ENCODE data around the gene WDR89.

GRCh38 chr14:63562405-63562804, 79.3 kb downstream of the WDR89 start:
- no peak for TF ChIP-seq ZNF331 (CRISPR knock-in tag; IDR thresholded peaks at IDR 0.05; ENCODE audit: low read depth)
- no peak for TF ChIP-seq CTCF (conservative IDR thresholded peaks at IDR 0.05; ENCODE audit: low read depth in 2 of 2)
- TF ChIP-seq JUNB (IDR thresholded peaks at IDR 0.05; ENCODE audit: unreplicated experiment) = no peak
- no peak for TF ChIP-seq REST (IDR thresholded peaks at IDR 0.05; ENCODE audit: unreplicated experiment)
- no peak for TF ChIP-seq ZNF114 (CRISPR knock-in tag; IDR thresholded peaks at IDR 0.05)
- no peak for TF ChIP-seq EZH2 (IDR thresholded peaks at IDR 0.05; ENCODE audit: low read depth, unreplicated experiment)
- TF ChIP-seq POLR2AphosphoS5 (IDR thresholded peaks at IDR 0.05; ENCODE audit: low read depth) = no peak
- no peak for TF ChIP-seq CREB1 (CRISPR knock-in tag; IDR thresholded peaks at IDR 0.05; ENCODE audit: low read depth)
- TF ChIP-seq EZH2phosphoT487 (IDR thresholded peaks at IDR 0.05; ENCODE audit: unreplicated experiment) = no peak
- no peak for TF ChIP-seq ZNF462 (CRISPR knock-in tag; IDR thresholded peaks at IDR 0.05)

Data from GM23338 (cell line).